GM21737 (cell line): Measurements from ENCODE around the gene PCYOX1L.
A peak's percentile ranks its signal among the peaks of the same experiment; 100 is the strongest.

Source experiments
- ATAC-seq: cut with Tn5 transposase; IDR thresholded peaks from one replicate; pipeline ENCODE4 v1.9.1; 2021; ENCODE audit warnings: mild to moderate bottlenecking, moderate library complexity; ENCODE audit not compliant: unreplicated experiment

The PCYOX1L gene

GRCh38 chr5:149333711-149334443, 24.0 kb upstream of the PCYOX1L start:
- ATAC-seq: no peak

GRCh38 chr5:149337736-149338135, 20.1 kb upstream of the PCYOX1L start:
- no peak for ATAC-seq

GRCh38 chr5:149338364-149338763, 19.5 kb upstream of the PCYOX1L start:
- no peak for ATAC-seq

GRCh38 chr5:149340920-149341319, 16.9 kb upstream of the PCYOX1L start:
- no peak for ATAC-seq

- ATAC-seq: no peak
Observed at GRCh38 chr5:149341876-149342275, 16.0 kb upstream of the PCYOX1L start.

GRCh38 chr5:149344151-149344550, 13.7 kb upstream of the PCYOX1L start:
- ATAC-seq: no peak

GRCh38 chr5:149345147-149345891, 12.5 kb upstream of the PCYOX1L start, which contains the start of gene GRPEL2:
Gene GRPEL2, plus strand, starts transcription at chr5:149345499. Its CDS starts 41 bp downstream, at chr5:149345540.
- ATAC-seq: peak; percentile 94

GRCh38 chr5:149345892-149346222, 12.0 kb upstream of the PCYOX1L start:
- no peak for ATAC-seq

GRCh38 chr5:149348518-149348917, 9.3 kb upstream of the PCYOX1L start:
- no peak for ATAC-seq

- ATAC-seq: no peak
Observed at GRCh38 chr5:149349382-149349781, 8.5 kb upstream of the PCYOX1L start.

GRCh38 chr5:149352169-149352568, 5.7 kb upstream of the PCYOX1L start:
- ATAC-seq: no peak

- no peak for ATAC-seq
Observed at GRCh38 chr5:149353911-149354310, 3.9 kb upstream of the PCYOX1L start.

GRCh38 chr5:149355688-149356087, 2.2 kb upstream of the PCYOX1L start:
- no peak for ATAC-seq

GRCh38 chr5:149356391-149356790, 1.5 kb upstream of the PCYOX1L start:
- no peak for ATAC-seq

- peak; percentile 10 for ATAC-seq
Observed at GRCh38 chr5:149358294-149358651, 427 bp downstream of the PCYOX1L start.

- ATAC-seq: no peak
Observed at GRCh38 chr5:149358868-149359495, 1.1 kb downstream of the PCYOX1L start.

- ATAC-seq: no peak
Observed at GRCh38 chr5:149360272-149360671, 2.4 kb downstream of the PCYOX1L start.

- ATAC-seq: no peak
Observed at GRCh38 chr5:149362541-149362940, 4.7 kb downstream of the PCYOX1L start.

GRCh38 chr5:149363358-149363757, 5.5 kb downstream of the PCYOX1L start:
- no peak for ATAC-seq

- ATAC-seq: no peak
Observed at GRCh38 chr5:149363936-149364335, 6.1 kb downstream of the PCYOX1L start.

GRCh38 chr5:149364719-149365118, 6.9 kb downstream of the PCYOX1L start:
- ATAC-seq: no peak

GRCh38 chr5:149365418-149365817, 7.6 kb downstream of the PCYOX1L start:
- no peak for ATAC-seq
